Trophoblast cell (in vitro differentiated cells and primary cell): ENCODE results near the gene PMS1.
"Not testable (repeated sequence)": the region's sequence is repeated elsewhere in the genome, so short reads cannot be mapped to it uniquely, and the experiment has no call there.

Source experiments
- DNase-seq, 2 donors: peaks; one replicate each; pipeline ENCODE4 v3.0.0-alpha.2; 2016
- H2AFZ ChIP-seq: 2 replicates; pipeline ENCODE4 v1.6.1; 2013; ENCODE audit warnings: low read length, moderate library complexity, mild to moderate bottlenecking; ENCODE audit not compliant: insufficient read depth, poor library complexity
- H2AK5ac ChIP-seq: 2 replicates; pipeline ENCODE4 v1.6.1; 2013; ENCODE audit warnings: mild to moderate bottlenecking, low read length
- H2BK120ac ChIP-seq: 2 replicates; pipeline ENCODE4 v1.6.1; 2013; ENCODE audit warnings: low read length, mild to moderate bottlenecking, moderate library complexity; ENCODE audit not compliant: insufficient read depth, poor library complexity
- H2BK12ac ChIP-seq: 2 replicates; pipeline ENCODE4 v1.6.1; 2013; ENCODE audit warnings: mild to moderate bottlenecking, low read length, moderate library complexity
- H2BK5ac ChIP-seq: 2 replicates; pipeline ENCODE4 v1.6.1; 2013; ENCODE audit warnings: low read length, low read depth, moderate library complexity, mild to moderate bottlenecking; ENCODE audit not compliant: poor library complexity
- H3K14ac ChIP-seq: 2 replicates; pipeline ENCODE4 v1.6.1; 2013; ENCODE audit warnings: mild to moderate bottlenecking, low read length
- H3K18ac ChIP-seq: 2 replicates; pipeline ENCODE4 v1.6.1; 2013; ENCODE audit warnings: mild to moderate bottlenecking, low read length
- H3K23ac ChIP-seq: 2 replicates; pipeline ENCODE4 v1.6.1; 2013; ENCODE audit warnings: low read length
- H3K27ac ChIP-seq: 2 replicates; pipeline ENCODE4 v1.5.1; 2013; ENCODE audit warnings: low read depth, mild to moderate bottlenecking, inconsistent platforms, low read length, moderate library complexity
- H3K27me3 ChIP-seq: 2 replicates; pipeline ENCODE4 v1.6.1; 2013; ENCODE audit warnings: inconsistent platforms, mild to moderate bottlenecking, low read length, moderate library complexity; ENCODE audit not compliant: insufficient read depth
- H3K36me3 ChIP-seq, 2 experiments: 1 replicate in 1 of 2; 2 replicates in 1 of 2; pipeline ENCODE4 v1.6.1; 2013; ENCODE audit warnings: low read length in 2 of 2, mild to moderate bottlenecking in 2 of 2, moderate library complexity in 1 of 2; ENCODE audit not compliant: insufficient read depth in 2 of 2, control insufficient read depth in 1 of 2
- H3K4ac ChIP-seq: 2 replicates; pipeline ENCODE4 v1.6.1; 2013; ENCODE audit warnings: low read depth, mild to moderate bottlenecking, low read length, moderate library complexity
- H3K4me1 ChIP-seq, 2 experiments: 1 replicate in 1 of 2; 2 replicates in 1 of 2; pipeline ENCODE4 v1.6.1; 2013; ENCODE audit warnings: low read length in 2 of 2, mild to moderate bottlenecking in 2 of 2, moderate library complexity in 1 of 2; ENCODE audit not compliant: insufficient read depth in 2 of 2, control insufficient read depth in 1 of 2
- H3K4me2 ChIP-seq: 2 replicates; pipeline ENCODE4 v1.6.1; 2013; ENCODE audit warnings: inconsistent platforms, mild to moderate bottlenecking, low read length, moderate library complexity
- H3K4me3 ChIP-seq: 2 replicates; pipeline ENCODE4 v1.5.1; 2013; ENCODE audit warnings: mild to moderate bottlenecking, low read depth, low read length, inconsistent platforms
- H3K79me1 ChIP-seq: one replicate; pipeline ENCODE4 v1.6.1; 2013; ENCODE audit warnings: low read length
- H3K79me2 ChIP-seq: 2 replicates; pipeline ENCODE4 v1.6.1; 2013; ENCODE audit warnings: low read length, mild to moderate bottlenecking; ENCODE audit not compliant: control insufficient read depth, insufficient read depth, poor library complexity
- H3K9ac ChIP-seq: 2 replicates; pipeline ENCODE4 v1.6.1; 2013; ENCODE audit warnings: mild to moderate bottlenecking, low read length
- H3K9me3 ChIP-seq: 2 replicates; pipeline ENCODE4 v1.6.1; 2013; ENCODE audit warnings: low read depth, mild to moderate bottlenecking, control low read depth, inconsistent platforms, low read length; ENCODE audit not compliant: insufficient read depth
- H4K12ac ChIP-seq: 2 replicates; pipeline ENCODE4 v1.6.1; 2013; ENCODE audit warnings: low read depth, mild to moderate bottlenecking, low read length, moderate library complexity
- H4K8ac ChIP-seq: 2 replicates; pipeline ENCODE4 v1.6.1; 2013; ENCODE audit warnings: low read depth, mild to moderate bottlenecking, low read length, moderate library complexity
- H4K91ac ChIP-seq: one replicate; pipeline ENCODE4 v1.6.1; 2013; ENCODE audit warnings: low read depth, mild to moderate bottlenecking, low read length, moderate library complexity
- WGBS: extraction: QIAGEN DNeasy Blood & Tissue Kit; methylation state at CpG from one replicate; pipeline ENCODE4 v1.1.7; 2013; ENCODE audit warnings: missing lambda C conversion rate; ENCODE audit not compliant: insufficient read length, insufficient coverage; ENCODE audit errors: extremely low coverage; 5-methylcytosine and 5-hydroxymethylcytosine counted together

Gene PMS1

DNA sequence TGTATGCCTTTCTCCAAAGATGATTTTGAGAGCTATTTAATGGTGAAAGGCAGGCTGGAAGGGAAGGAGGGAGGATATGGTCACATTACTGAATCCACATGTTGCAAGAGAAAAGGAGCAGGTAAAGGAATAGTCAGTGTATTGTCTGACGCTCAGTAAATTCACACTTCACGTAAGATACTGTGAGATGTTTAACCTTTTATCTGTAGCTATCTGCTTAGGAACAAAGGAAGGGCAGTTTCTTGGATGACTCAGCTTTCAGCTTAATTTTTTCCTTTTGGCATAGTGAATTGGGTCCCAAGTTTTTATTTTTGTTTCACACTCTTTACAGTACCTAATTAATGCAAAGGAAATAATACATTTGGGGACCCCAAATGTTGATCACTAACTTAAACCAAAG, 96.2 kb downstream of the PMS1 start:
- H2BK12ac ChIP-seq: no peak overlapping the region
- no peaks in the 10 kb centered on the region for H3K79me1 ChIP-seq
- H4K8ac ChIP-seq: no peak overlapping the region
- H2BK5ac ChIP-seq: no peak overlapping the region
- no peak overlapping the region for H3K14ac ChIP-seq
- H3K79me2 ChIP-seq: no peaks in the 10 kb centered on the region
- H3K23ac ChIP-seq: no peak overlapping the region
- WGBS: no CpG with 5 or more reads among the region's 2 CpGs
- H3K36me3 ChIP-seq: no peaks in the 10 kb centered on the region
- no peak overlapping the region for H3K27ac ChIP-seq
- no peak overlapping the region for H2BK120ac ChIP-seq
- no peak overlapping the region for H4K91ac ChIP-seq
- no peak overlapping the region for H3K4ac ChIP-seq
- H3K4me3 ChIP-seq: no peak overlapping the region
- no peak overlapping the region for H4K12ac ChIP-seq
- no peak overlapping the region for H3K9ac ChIP-seq
- no peaks in the 10 kb centered on the region for H3K9me3 ChIP-seq
- H2AFZ ChIP-seq: no peak overlapping the region
- H3K18ac ChIP-seq: no peak overlapping the region
- no peak overlapping the region for H3K4me2 ChIP-seq
- H2AK5ac ChIP-seq: no peak overlapping the region
- no peaks in the 10 kb centered on the region for H3K27me3 ChIP-seq
- no peaks in the 10 kb centered on the region for H3K4me1 ChIP-seq
- DNase-seq: no peak

- H4K8ac ChIP-seq: no peak overlapping the region
- H3K23ac ChIP-seq: no peak overlapping the region
- H3K9me3 ChIP-seq: no peaks in the 10 kb centered on the region
- no peak overlapping the region for H3K14ac ChIP-seq
- H4K91ac ChIP-seq: no peak overlapping the region
- no peaks in the 10 kb centered on the region for H3K27me3 ChIP-seq
- H2AK5ac ChIP-seq: no peak overlapping the region
- no peak overlapping the region for H4K12ac ChIP-seq
- no peak overlapping the region for H3K27ac ChIP-seq
- no peaks in the 10 kb centered on the region for H3K4me1 ChIP-seq
- no peak overlapping the region for H3K18ac ChIP-seq
- DNase-seq: no peak
- no peak overlapping the region for H3K4ac ChIP-seq
- no peak overlapping the region for H3K9ac ChIP-seq
- H3K79me2 ChIP-seq: no peaks in the 10 kb centered on the region
- H2AFZ ChIP-seq: no peak overlapping the region
- no peak overlapping the region for H2BK120ac ChIP-seq
- no peak overlapping the region for H2BK5ac ChIP-seq
- no peak overlapping the region for H2BK12ac ChIP-seq
- no peak overlapping the region for H3K4me3 ChIP-seq
- no CpG with 5 or more reads among the region's 5 CpGs for WGBS
- no peak overlapping the region for H3K4me2 ChIP-seq
- H3K36me3 ChIP-seq: no peaks in the 10 kb centered on the region
- H3K79me1 ChIP-seq: no peaks in the 10 kb centered on the region
Measured at GRCh38 chr2:189880832-189881492, 96.7 kb downstream of the PMS1 start.

DNA sequence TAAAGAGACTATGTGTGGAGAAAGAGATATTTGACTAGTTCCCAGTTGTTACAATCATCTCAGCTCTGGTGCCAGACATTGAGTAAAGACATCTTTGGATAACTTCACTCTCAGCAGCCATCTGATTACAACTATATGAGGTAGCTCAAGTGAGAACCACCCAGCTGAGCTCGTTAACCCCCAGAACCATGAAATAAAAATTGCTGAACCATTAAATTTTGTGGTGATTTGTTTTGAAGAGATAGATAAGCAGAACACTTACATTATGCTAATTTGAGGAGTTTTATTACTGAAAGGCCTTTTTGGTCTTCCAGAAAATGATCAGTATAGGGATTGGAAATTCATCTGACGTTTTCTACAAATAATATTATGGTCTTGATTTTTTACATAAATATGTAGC, 101.1 kb downstream of the PMS1 start:
- no peak overlapping the region for H2AK5ac ChIP-seq
- H3K27ac ChIP-seq: no peak overlapping the region
- H3K4me1 ChIP-seq: no peaks in the 10 kb centered on the region
- WGBS: no CpG with 5 or more reads among the region's 2 CpGs
- H3K4ac ChIP-seq: no peak overlapping the region
- H2BK5ac ChIP-seq: no peak overlapping the region
- H3K14ac ChIP-seq: no peak overlapping the region
- no peaks in the 10 kb centered on the region for H3K9me3 ChIP-seq
- H3K27me3 ChIP-seq: no peaks in the 10 kb centered on the region
- no peak overlapping the region for H2BK120ac ChIP-seq
- no peak overlapping the region for H3K9ac ChIP-seq
- H3K23ac ChIP-seq: no peak overlapping the region
- H3K36me3 ChIP-seq: no peaks in the 10 kb centered on the region
- H4K91ac ChIP-seq: no peak overlapping the region
- H3K79me2 ChIP-seq: no peaks in the 10 kb centered on the region
- no peak overlapping the region for H3K18ac ChIP-seq
- no peak overlapping the region for H3K4me3 ChIP-seq
- H3K79me1 ChIP-seq: no peaks in the 10 kb centered on the region
- no peak overlapping the region for H2BK12ac ChIP-seq
- no peak overlapping the region for H4K12ac ChIP-seq
- H3K4me2 ChIP-seq: no peak overlapping the region
- H2AFZ ChIP-seq: no peak overlapping the region
- no peak for DNase-seq
- H4K8ac ChIP-seq: no peak overlapping the region

GRCh38 chr2:189892546-189893294, 108.5 kb downstream of the PMS1 start:
- not testable (repeated sequence) for H2AK5ac ChIP-seq, H3K4me2 ChIP-seq, H3K23ac ChIP-seq, H3K9ac ChIP-seq, DNase-seq, H3K14ac ChIP-seq, H2BK12ac ChIP-seq, H3K27ac ChIP-seq, H3K4me1 ChIP-seq, H3K18ac ChIP-seq, H4K8ac ChIP-seq, H3K27me3 ChIP-seq, H3K79me2 ChIP-seq, H3K36me3 ChIP-seq, H3K4ac ChIP-seq, H3K9me3 ChIP-seq, H4K12ac ChIP-seq, H3K79me1 ChIP-seq, H3K4me3 ChIP-seq, H4K91ac ChIP-seq, H2BK120ac ChIP-seq, H2AFZ ChIP-seq, H2BK5ac ChIP-seq
- no CpG with 5 or more reads among the region's 7 CpGs for WGBS
